Uterus (tissue), 2 donors: ENCODE results near the gene MKI67.

Source experiments
- POLR2A ChIP-seq, 2 donors: fragments of 450-650 bp; IDR thresholded peaks; one replicate each; pipeline ENCODE4 v1.6.1; 2016; ENCODE audit warnings: antibody characterized with exemption in 2 of 2, mild to moderate bottlenecking in 1 of 2, moderate library complexity in 1 of 2
- TF ChIP-seq, protein P1 (sequence below), 4 experiments: fragments of 200-600 bp in 2 of 4; fragments of 450-650 bp in 2 of 4; sonication (generic) in 2 of 4; IDR thresholded peaks; one replicate each; pipeline ENCODE4 v1.5.1; 2016 to 2019; ENCODE audit warnings: antibody characterized with exemption in 4 of 4, mild to moderate bottlenecking in 2 of 4, moderate library complexity in 1 of 4

GRCh38 chr10:128074589-128074988 lies 51.6 kb downstream of the MKI67 start:
- TF ChIP-seq, protein P1, sequence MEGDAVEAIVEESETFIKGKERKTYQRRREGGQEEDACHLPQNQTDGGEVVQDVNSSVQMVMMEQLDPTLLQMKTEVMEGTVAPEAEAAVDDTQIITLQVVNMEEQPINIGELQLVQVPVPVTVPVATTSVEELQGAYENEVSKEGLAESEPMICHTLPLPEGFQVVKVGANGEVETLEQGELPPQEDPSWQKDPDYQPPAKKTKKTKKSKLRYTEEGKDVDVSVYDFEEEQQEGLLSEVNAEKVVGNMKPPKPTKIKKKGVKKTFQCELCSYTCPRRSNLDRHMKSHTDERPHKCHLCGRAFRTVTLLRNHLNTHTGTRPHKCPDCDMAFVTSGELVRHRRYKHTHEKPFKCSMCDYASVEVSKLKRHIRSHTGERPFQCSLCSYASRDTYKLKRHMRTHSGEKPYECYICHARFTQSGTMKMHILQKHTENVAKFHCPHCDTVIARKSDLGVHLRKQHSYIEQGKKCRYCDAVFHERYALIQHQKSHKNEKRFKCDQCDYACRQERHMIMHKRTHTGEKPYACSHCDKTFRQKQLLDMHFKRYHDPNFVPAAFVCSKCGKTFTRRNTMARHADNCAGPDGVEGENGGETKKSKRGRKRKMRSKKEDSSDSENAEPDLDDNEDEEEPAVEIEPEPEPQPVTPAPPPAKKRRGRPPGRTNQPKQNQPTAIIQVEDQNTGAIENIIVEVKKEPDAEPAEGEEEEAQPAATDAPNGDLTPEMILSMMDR (IDR thresholded peaks at IDR 0.05), result no peak
- no peak for TF ChIP-seq POLR2A (IDR thresholded peaks at IDR 0.05)
